Endothelial cell of umbilical vein (primary cell): Measurements from ENCODE around the gene RPS27.

Experiments used
- EZH2 ChIP-seq: IDR thresholded peaks from 2 replicates; pipeline ENCODE4 v1.6.1; 2012; ENCODE audit warnings: borderline replicate concordance, low read depth, mild to moderate bottlenecking, moderate library complexity, low read length, inconsistent platforms; ENCODE audit not compliant: severe bottlenecking
- POLR2A ChIP-seq: IDR thresholded peaks from 2 replicates; pipeline ENCODE4 v1.6.1; 2012; ENCODE audit warnings: low read depth, mild to moderate bottlenecking, control low read depth, low read length
- TF ChIP-seq, protein P1 (sequence below), 2 donors: IDR thresholded peaks; 1 replicate in 1 of 2; 2 replicates in 1 of 2; pipeline ENCODE4 v1.5.1; 2011; ENCODE audit warnings: low read length in 2 of 2, mild to moderate bottlenecking in 2 of 2, moderate library complexity in 2 of 2, control low read depth in 1 of 2, inconsistent platforms in 1 of 2, low read depth in 1 of 2; ENCODE audit not compliant: insufficient read depth in 1 of 2; ENCODE audit errors: extremely low read depth in 1 of 2

DNA sequence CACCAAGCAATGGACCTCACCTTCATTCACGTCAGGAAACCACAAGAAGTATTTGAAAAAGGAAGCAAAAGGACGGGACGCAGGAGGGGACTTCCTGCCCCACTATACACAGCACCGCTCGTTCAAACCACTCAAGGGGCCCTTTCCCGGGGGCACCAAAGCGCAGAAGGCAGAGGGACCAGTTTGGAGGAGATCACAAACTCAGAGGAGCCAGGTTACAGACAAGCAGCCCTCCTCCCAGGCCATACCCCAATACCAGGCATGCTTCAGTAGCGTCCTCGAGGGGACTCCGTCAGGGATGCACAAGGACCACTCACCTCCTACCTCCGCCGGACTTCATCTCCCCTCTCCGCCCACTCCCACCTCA, 32.8 kb upstream of the RPS27 start:
- TF ChIP-seq, protein P1, sequence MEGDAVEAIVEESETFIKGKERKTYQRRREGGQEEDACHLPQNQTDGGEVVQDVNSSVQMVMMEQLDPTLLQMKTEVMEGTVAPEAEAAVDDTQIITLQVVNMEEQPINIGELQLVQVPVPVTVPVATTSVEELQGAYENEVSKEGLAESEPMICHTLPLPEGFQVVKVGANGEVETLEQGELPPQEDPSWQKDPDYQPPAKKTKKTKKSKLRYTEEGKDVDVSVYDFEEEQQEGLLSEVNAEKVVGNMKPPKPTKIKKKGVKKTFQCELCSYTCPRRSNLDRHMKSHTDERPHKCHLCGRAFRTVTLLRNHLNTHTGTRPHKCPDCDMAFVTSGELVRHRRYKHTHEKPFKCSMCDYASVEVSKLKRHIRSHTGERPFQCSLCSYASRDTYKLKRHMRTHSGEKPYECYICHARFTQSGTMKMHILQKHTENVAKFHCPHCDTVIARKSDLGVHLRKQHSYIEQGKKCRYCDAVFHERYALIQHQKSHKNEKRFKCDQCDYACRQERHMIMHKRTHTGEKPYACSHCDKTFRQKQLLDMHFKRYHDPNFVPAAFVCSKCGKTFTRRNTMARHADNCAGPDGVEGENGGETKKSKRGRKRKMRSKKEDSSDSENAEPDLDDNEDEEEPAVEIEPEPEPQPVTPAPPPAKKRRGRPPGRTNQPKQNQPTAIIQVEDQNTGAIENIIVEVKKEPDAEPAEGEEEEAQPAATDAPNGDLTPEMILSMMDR (IDR thresholded peaks at IDR 0.05; ENCODE audit: extremely low read depth in 1 of 2, insufficient read depth in 1 of 2, low read depth in 1 of 2, low read length in 2 of 2) = no peak
- TF ChIP-seq POLR2A = no peak
- no peak for TF ChIP-seq EZH2
